Loucy (cell line): ENCODE results near the gene ZFYVE26.

Experiments used
- EZH2phosphoT487 ChIP-seq: fragments of 200-600 bp; IDR thresholded peaks from 2 replicates; pipeline ENCODE4 v1.6.1; 2018; ENCODE audit warnings: antibody characterized with exemption, mild to moderate bottlenecking, moderate library complexity, borderline replicate concordance
- TF ChIP-seq, protein P1 (sequence below): fragments of 200-600 bp; sonication (generic); conservative IDR thresholded peaks from 2 replicates; pipeline ENCODE4 v1.5.1; 2014; ENCODE audit warnings: mild to moderate bottlenecking, antibody characterized with exemption, low read length

DNA sequence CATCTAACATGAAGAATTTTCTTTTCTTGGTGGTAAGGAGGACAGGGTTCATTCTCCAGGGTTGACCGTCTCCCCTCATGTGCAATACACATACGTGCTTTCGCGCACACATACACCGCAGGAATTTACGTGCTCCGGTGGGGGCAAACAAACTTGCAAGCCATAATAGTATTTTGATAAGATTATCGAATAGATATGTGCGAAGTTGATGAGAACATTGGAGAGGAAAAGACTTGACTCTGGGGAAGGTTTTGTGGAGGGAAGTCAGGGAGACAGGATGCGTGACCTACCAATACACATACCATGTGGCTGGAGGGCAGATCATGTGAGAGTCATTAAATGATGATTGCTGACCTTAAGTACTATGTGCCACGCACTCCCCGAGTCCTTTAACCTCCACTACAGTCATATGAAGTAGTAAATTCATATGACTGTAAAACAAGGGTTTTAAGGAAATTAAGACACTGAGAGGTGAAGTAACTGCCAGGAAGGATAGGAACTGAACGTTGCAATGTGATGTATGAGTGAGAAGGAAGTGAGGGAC lies 4.1 kb upstream of the ZFYVE26 start:
- TF ChIP-seq, protein P1, sequence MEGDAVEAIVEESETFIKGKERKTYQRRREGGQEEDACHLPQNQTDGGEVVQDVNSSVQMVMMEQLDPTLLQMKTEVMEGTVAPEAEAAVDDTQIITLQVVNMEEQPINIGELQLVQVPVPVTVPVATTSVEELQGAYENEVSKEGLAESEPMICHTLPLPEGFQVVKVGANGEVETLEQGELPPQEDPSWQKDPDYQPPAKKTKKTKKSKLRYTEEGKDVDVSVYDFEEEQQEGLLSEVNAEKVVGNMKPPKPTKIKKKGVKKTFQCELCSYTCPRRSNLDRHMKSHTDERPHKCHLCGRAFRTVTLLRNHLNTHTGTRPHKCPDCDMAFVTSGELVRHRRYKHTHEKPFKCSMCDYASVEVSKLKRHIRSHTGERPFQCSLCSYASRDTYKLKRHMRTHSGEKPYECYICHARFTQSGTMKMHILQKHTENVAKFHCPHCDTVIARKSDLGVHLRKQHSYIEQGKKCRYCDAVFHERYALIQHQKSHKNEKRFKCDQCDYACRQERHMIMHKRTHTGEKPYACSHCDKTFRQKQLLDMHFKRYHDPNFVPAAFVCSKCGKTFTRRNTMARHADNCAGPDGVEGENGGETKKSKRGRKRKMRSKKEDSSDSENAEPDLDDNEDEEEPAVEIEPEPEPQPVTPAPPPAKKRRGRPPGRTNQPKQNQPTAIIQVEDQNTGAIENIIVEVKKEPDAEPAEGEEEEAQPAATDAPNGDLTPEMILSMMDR: no peak
- TF ChIP-seq EZH2phosphoT487: no peak
